Measurements from ENCODE around the gene ATP6V1F.

DNA sequence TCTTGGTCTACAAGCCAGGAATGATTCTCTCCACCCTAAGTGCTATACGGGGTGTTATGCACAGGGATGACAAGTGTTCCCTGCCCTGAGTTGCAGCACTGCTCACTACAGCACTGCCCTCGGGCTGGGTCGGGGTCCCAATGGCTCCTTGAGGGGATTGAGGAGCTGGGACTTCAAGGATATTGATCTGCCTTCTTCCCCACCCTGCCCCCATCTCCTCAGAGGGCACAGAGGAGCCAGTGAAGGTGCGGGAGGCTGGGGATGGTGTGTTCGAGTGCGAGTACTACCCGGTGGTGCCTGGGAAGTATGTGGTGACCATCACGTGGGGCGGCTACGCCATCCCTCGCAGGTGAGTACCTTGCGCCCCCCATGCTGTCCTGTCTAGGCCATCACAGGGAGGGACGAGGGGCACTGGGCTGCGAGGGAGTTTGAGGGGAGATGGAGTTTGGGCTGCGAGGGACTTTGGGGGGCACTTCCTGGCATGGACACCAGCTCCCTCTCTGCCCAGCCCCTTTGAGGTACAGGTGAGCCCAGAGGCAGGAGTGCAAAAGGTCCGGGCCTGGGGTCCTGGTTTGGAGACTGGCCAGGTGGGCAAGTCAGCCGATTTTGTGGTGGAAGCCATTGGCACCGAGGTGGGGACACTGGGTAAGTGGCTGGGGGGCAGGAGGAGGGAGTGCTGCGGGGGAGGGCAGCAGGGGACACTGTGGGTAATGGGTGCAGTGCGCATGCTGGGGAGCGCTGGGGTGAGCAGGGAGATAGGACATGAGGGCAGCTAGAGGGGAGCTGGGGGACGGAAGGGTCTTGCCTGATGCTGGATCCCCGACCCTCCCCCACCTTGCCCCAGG lies 22.1 kb upstream of the ATP6V1F start:
- TF ChIP-seq EZH2phosphoT487 (IDR thresholded peaks at IDR 0.05; ENCODE audit: insufficient read depth, low read depth) (no peak), EZH2 (IDR thresholded peaks at IDR 0.05; ENCODE audit: insufficient read depth, poor library complexity, severe bottlenecking) (no peak)

Data from GM23248 (cell line).